Hepatocyte (in vitro differentiated cells): ENCODE data around the gene BCAS1. TPM values are rescaled to one million over a fixed set of nuclear protein-coding genes. Genes with fewer than 3 reads are reported as not detected.

ENCODE experiments used
- DNase-seq: peaks from one replicate; pipeline ENCODE4 v3.0.0-alpha.2; 2016; ENCODE audit warnings: low spot score
- H2AFZ ChIP-seq: fragments of 200-600 bp; sonication (generic); 2 replicates; pipeline ENCODE4 v1.6.0; 2016; ENCODE audit warnings: antibody characterized with exemption, mild to moderate bottlenecking
- H3K27ac ChIP-seq: fragments of 200-600 bp; sonication (generic); 2 replicates; pipeline ENCODE4 v1.5.1; 2016; ENCODE audit warnings: mild to moderate bottlenecking
- H3K27me3 ChIP-seq: fragments of 200-600 bp; sonication (generic); 2 replicates; pipeline ENCODE4 v1.6.1; 2016
- H3K36me3 ChIP-seq: fragments of 200-600 bp; sonication (generic); replicated peaks from 2 replicates; pipeline ENCODE4 v1.5.1; 2016; ENCODE audit warnings: low read depth; ENCODE audit not compliant: insufficient read depth
- H3K4me1 ChIP-seq: fragments of 200-600 bp; sonication (generic); 2 replicates; pipeline ENCODE4 v1.5.1; 2016; ENCODE audit warnings: mild to moderate bottlenecking, moderate library complexity; ENCODE audit not compliant: insufficient read depth
- H3K4me2 ChIP-seq: fragments of 200-600 bp; sonication (generic); 2 replicates; pipeline ENCODE4 v1.6.0; 2016
- H3K4me3 ChIP-seq: fragments of 200-600 bp; sonication (generic); 2 replicates; pipeline ENCODE4 v1.5.1; 2016; ENCODE audit warnings: mild to moderate bottlenecking
- H3K79me2 ChIP-seq: fragments of 200-600 bp; sonication (generic); 2 replicates; pipeline ENCODE4 v1.6.0; 2017; ENCODE audit warnings: mild to moderate bottlenecking
- H3K9me2 ChIP-seq: fragments of 200-600 bp; sonication (generic); replicated peaks from 2 replicates; pipeline ENCODE4 v1.6.0; 2017; ENCODE audit warnings: mild to moderate bottlenecking; ENCODE audit not compliant: insufficient read depth
- H3K9me3 ChIP-seq: fragments of 200-600 bp; sonication (generic); 2 replicates; pipeline ENCODE4 v1.5.1; 2016; ENCODE audit warnings: low read depth, mild to moderate bottlenecking
- H4K20me1 ChIP-seq: fragments of 200-600 bp; sonication (generic); 2 replicates; pipeline ENCODE4 v1.6.0; 2016; ENCODE audit warnings: mild to moderate bottlenecking; ENCODE audit not compliant: insufficient read depth, poor library complexity, severe bottlenecking
- CTCF ChIP-seq: fragments of 200-600 bp; sonication (generic); IDR thresholded peaks from 2 replicates; pipeline ENCODE4 v1.5.1; 2016; ENCODE audit warnings: antibody characterized with exemption, mild to moderate bottlenecking; ENCODE audit not compliant: poor library complexity
- EZH2 ChIP-seq: fragments of 200-600 bp; sonication (generic); IDR thresholded peaks from 2 replicates; pipeline ENCODE4 v1.6.1; 2016; ENCODE audit warnings: antibody characterized with exemption, mild to moderate bottlenecking, borderline replicate concordance
- EZH2phosphoT487 ChIP-seq: fragments of 200-600 bp; sonication (generic); IDR thresholded peaks from one replicate; pipeline ENCODE4 v1.6.1; 2018; ENCODE audit warnings: antibody characterized with exemption, mild to moderate bottlenecking, low read depth, moderate library complexity; ENCODE audit not compliant: unreplicated experiment, severe bottlenecking
- WGBS: methylation state at CpG from one replicate; pipeline ENCODE4 v1.1.6; 2016; ENCODE audit warnings: low lambda C conversion rate; ENCODE audit errors: missing lambda C conversion rate; 5-methylcytosine and 5-hydroxymethylcytosine counted together
- polyA plus RNA-seq: library from polyadenylated mRNA; unstranded; fragments of >200 nt; fragmentation: Nextera tagmentation; extraction: Ambion mirVana; gene quantifications from 2 replicates; pipeline ENCODE4 v1.2.1, GENCODE V29; 2016
- total RNA-seq: library from RNA; depleted of rRNA; stranded (reverse); fragments of >200 nt; gene quantifications from 2 replicates; pipeline ENCODE4 v1.2.3, GENCODE V29; 2014

Gene BCAS1
- total and polyA plus RNA-seq, 2 experiments from 2014 or later: 4.9 to 9.8 TPM

GRCh38 chr20:54059691-54060364 is 10.6 kb downstream of the BCAS1 start:
- Histone ChIP-seq H3K9me2 (no peaks in the 10 kb centered on the region), H3K4me1 (no peaks in the 10 kb centered on the region), H3K4me2 (no peak overlapping the region), H3K4me3 (no peak overlapping the region), H3K9me3 (no peaks in the 10 kb centered on the region), H3K27ac (no peak overlapping the region), H2AFZ (no peak overlapping the region), H3K79me2 (no peaks in the 10 kb centered on the region), H3K27me3 (no peaks in the 10 kb centered on the region), H3K36me3 (no peaks in the 10 kb centered on the region), H4K20me1 (no peaks in the 10 kb centered on the region)
- WGBS: 91% methylated on average over 6 of the region's 6 CpGs
- TF ChIP-seq CTCF: no peak
- no peak for TF ChIP-seq EZH2phosphoT487
- TF ChIP-seq EZH2: no peak
- DNase-seq: no peak

- no peak for TF ChIP-seq EZH2
- Histone ChIP-seq H3K27me3 (no peaks in the 10 kb centered on the region), H3K9me3 (no peaks in the 10 kb centered on the region), H4K20me1 (no peaks in the 10 kb centered on the region), H3K27ac (no peak overlapping the region), H3K36me3 (no peaks in the 10 kb centered on the region), H3K4me3 (no peak overlapping the region), H3K9me2 (no peaks in the 10 kb centered on the region), H3K4me1 (no peaks in the 10 kb centered on the region), H3K4me2 (no peak overlapping the region), H2AFZ (no peak overlapping the region), H3K79me2 (no peaks in the 10 kb centered on the region)
- 86% methylated on average over 16 of the region's 16 CpGs for WGBS
- DNase-seq: no peak
Measured at GRCh38 chr20:54058420-54059139, 11.8 kb downstream of the BCAS1 start.

GRCh38 chr20:54056762-54057639 is 13.4 kb downstream of the BCAS1 start:
- no peaks in the 10 kb centered on the region for H3K36me3 ChIP-seq
- H3K4me3 ChIP-seq: no peak overlapping the region
- DNase-seq: no peak
- 90% methylated on average over 3 of the region's 3 CpGs for WGBS
- H3K27ac ChIP-seq: no peak overlapping the region
- H3K4me1 ChIP-seq: no peaks in the 10 kb centered on the region
- no peaks in the 10 kb centered on the region for H3K79me2 ChIP-seq
- H3K9me3 ChIP-seq: no peaks in the 10 kb centered on the region
- no peak overlapping the region for H2AFZ ChIP-seq
- H3K9me2 ChIP-seq: no peaks in the 10 kb centered on the region
- no peaks in the 10 kb centered on the region for H3K27me3 ChIP-seq
- TF ChIP-seq EZH2 (no peak), CTCF (no peak), EZH2phosphoT487 (no peak)
- no peaks in the 10 kb centered on the region for H4K20me1 ChIP-seq
- H3K4me2 ChIP-seq: no peak overlapping the region
